Prostate gland (tissue), 2 donors: ENCODE measurements around the gene CAMK2B. TPM values are rescaled to one million over a fixed set of nuclear protein-coding genes. Genes with fewer than 3 reads are reported as not detected.
"Not testable (repeated sequence)": the region's sequence is repeated elsewhere in the genome, so short reads cannot be mapped to it uniquely, and the experiment has no call there.

Source experiments
- DNase-seq: peaks from one replicate; pipeline ENCODE4 v3.0.0-alpha.2; 2019; ENCODE audit warnings: low spot score
- H3K27ac ChIP-seq, 2 donors: fragments of 200-600 bp; sonication (generic); 2 replicates each; pipeline ENCODE4 v1.5.1; 2017 to 2019
- H3K27me3 ChIP-seq: fragments of 200-600 bp; sonication (generic); replicated peaks from 2 replicates; pipeline ENCODE4 v1.5.1; 2019; ENCODE audit not compliant: insufficient read depth
- H3K36me3 ChIP-seq, 2 donors: fragments of 200-600 bp; sonication (generic); 1 replicate in 1 of 2; 2 replicates in 1 of 2; pipeline versions ENCODE4 v1.5.1 to v1.8.1; 2017 to 2019
- H3K4me1 ChIP-seq: fragments of 200-600 bp; sonication (generic); replicated peaks from 2 replicates; pipeline ENCODE4 v1.5.1; 2019
- H3K4me3 ChIP-seq, 2 donors: fragments of 200-600 bp; sonication (generic); 2 replicates each; pipeline ENCODE4 v1.5.1; 2017 to 2019
- H3K9me3 ChIP-seq: fragments of 200-600 bp; sonication (generic); 2 replicates; pipeline ENCODE4 v1.5.1; 2017
- POLR2A ChIP-seq: fragments of 450-650 bp; IDR thresholded peaks from one replicate; pipeline ENCODE4 v1.6.1; 2016; ENCODE audit warnings: antibody characterized with exemption, mild to moderate bottlenecking
- POLR2AphosphoS5 ChIP-seq: sonication (generic); formaldehyde crosslinking; IDR thresholded peaks from one replicate; pipeline ENCODE4 v1.6.1; 2017; ENCODE audit warnings: antibody characterized with exemption
- WGBS: methylation state at CpG from one replicate; pipeline ENCODE4 v1.1.5; 2018; 5-methylcytosine and 5-hydroxymethylcytosine counted together
- intact Hi-C: fragments of 100-400 bp; cut with DNase I; formaldehyde crosslinking; loops from one replicate; pipeline ENCODE4 v1.14.2; 2022
- total RNA-seq, 2 donors: library from RNA; depleted of rRNA; stranded (reverse); fragments of >200 nt; gene quantifications; one replicate each; pipeline ENCODE4 v1.1.0, GENCODE V29; 2016
- TF ChIP-seq, protein P1 (sequence below), 4 experiments: fragments of 200-600 bp in 2 of 4; fragments of 450-650 bp in 2 of 4; sonication (generic) in 2 of 4; IDR thresholded peaks; 1 replicate in 3 of 4; 2 replicates in 1 of 4; pipeline ENCODE4 v1.5.1; 2016 to 2019; ENCODE audit warnings: antibody characterized with exemption in 4 of 4, mild to moderate bottlenecking in 2 of 4, moderate library complexity in 2 of 4

The CAMK2B gene
- total RNA-seq, 2 donors from 2014 or later: 5.7 to 16.9 TPM

DNA sequence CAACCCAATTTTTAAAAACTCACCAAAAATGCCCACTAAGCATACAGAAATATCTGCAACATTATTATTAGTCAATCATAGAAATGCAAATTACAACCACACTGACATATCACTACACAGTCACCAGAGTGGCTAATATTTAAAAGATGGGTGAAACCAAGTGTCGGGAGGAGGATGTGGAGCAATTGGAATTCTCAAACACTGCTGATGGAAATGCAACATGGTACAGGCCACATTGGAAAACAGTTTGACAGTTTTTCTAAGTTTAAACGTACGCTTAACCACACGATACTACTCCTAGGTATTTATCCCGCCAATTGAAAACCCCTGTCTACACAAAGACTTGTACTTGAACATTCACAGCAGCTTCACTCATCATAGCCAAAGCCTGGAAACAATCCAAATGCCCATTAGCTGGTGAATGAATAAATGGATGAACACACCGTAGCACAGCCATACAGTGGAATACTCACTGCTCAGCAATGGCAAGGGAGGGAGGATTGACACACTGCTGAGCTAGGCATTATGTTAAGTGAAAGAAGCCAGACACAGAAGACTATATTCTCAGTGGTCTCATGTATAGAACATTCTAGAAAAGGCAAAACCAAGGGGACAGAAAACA lies 152.5 kb downstream of the CAMK2B start:
- Histone ChIP-seq H3K9me3 (no peaks in the 10 kb centered on the region), H3K4me1 (no peaks in the 10 kb centered on the region), H3K36me3 (no peaks in the 10 kb centered on the region), H3K27me3 (peaks cover 5% of the 10 kb centered on the region), H3K27ac (no peak overlapping the region), H3K4me3 (no peak overlapping the region)
- TF ChIP-seq, protein P1, sequence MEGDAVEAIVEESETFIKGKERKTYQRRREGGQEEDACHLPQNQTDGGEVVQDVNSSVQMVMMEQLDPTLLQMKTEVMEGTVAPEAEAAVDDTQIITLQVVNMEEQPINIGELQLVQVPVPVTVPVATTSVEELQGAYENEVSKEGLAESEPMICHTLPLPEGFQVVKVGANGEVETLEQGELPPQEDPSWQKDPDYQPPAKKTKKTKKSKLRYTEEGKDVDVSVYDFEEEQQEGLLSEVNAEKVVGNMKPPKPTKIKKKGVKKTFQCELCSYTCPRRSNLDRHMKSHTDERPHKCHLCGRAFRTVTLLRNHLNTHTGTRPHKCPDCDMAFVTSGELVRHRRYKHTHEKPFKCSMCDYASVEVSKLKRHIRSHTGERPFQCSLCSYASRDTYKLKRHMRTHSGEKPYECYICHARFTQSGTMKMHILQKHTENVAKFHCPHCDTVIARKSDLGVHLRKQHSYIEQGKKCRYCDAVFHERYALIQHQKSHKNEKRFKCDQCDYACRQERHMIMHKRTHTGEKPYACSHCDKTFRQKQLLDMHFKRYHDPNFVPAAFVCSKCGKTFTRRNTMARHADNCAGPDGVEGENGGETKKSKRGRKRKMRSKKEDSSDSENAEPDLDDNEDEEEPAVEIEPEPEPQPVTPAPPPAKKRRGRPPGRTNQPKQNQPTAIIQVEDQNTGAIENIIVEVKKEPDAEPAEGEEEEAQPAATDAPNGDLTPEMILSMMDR (IDR thresholded peaks at IDR 0.05): no peak
- intact Hi-C loops: no loop called here
- 76% methylated on average over 6 of the region's 6 CpGs for WGBS
- no peak for DNase-seq

DNA sequence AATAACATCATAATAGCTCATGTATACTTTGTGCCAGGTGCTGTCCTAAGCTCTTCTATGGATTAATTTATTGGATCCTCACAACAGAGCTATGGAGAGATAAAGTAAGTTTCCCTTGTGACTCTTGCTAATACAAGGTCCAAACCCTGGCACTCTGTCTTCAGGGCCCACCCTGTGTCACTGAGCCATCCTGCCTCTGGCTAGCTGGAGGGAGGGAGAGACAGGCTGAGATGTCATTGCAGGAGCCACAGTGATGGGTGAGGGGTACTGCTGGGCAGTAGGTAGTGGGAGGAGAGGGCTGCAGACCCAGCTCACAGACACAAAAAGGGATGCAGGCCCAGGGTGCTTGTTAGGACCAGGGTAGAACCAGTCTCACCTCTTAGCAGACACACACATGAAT lies 153.0 kb downstream of the CAMK2B start:
- H3K9me3 ChIP-seq: no peaks in the 10 kb centered on the region
- peaks cover 5% of the 10 kb centered on the region for H3K27me3 ChIP-seq
- H3K36me3 ChIP-seq: no peaks in the 10 kb centered on the region
- intact Hi-C loops: no loop called here
- H3K27ac ChIP-seq: no peak overlapping the region
- TF ChIP-seq, protein P1 (IDR thresholded peaks at IDR 0.05): no peak
- TF ChIP-seq POLR2AphosphoS5 (no peak), POLR2A (no peak)
- H3K4me1 ChIP-seq: no peaks in the 10 kb centered on the region
- DNase-seq: no peak
- H3K4me3 ChIP-seq: no peak overlapping the region

DNA sequence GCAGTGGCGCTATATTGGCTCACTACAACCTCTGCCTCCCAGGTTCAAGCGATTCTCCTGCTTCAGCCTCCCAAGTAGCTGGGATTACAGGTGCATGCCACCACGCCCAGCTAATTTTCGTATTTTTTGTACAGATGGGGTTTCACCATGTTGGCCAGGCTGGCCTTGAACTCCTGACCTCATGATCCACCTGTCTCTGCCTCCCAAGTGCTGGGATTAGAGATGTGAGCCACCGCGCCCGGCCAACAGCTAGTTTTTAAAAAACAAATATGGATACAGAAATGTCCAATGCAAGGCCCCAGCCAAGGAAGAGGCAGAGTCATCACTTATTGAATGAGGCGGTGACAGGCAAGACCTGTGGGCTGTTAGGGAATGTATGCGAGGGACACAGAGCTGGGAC lies 153.5 kb downstream of the CAMK2B start:
- H3K27me3 ChIP-seq, H3K27ac ChIP-seq, H3K4me3 ChIP-seq, H3K36me3 ChIP-seq, intact Hi-C loops, H3K4me1 ChIP-seq, H3K9me3 ChIP-seq, DNase-seq: not testable (repeated sequence)
- 95% methylated on average over 9 of the region's 9 CpGs for WGBS

DNA sequence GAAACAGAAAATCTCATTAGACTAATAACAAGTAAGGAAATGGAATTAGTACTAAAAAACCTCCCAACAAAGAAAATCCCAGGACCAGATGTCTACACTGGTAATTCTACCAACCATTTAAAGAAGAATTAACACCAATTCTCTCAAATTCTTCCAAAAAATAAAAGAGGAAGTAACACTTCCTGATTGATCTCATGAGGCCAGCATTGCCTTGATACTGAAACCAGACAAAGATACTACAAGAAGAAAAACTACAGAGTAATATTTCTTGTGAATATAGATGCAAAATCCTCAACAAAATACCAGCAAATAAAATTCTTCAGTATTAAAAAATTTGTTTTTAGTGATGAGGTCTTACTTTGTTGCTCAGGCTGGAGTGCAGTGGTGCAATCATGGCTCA lies 157.5 kb downstream of the CAMK2B start:
- Histone ChIP-seq H3K36me3 (no peaks in the 10 kb centered on the region), H3K4me3 (no peak overlapping the region), H3K27ac (no peak overlapping the region), H3K9me3 (no peaks in the 10 kb centered on the region), H3K4me1 (no peaks in the 10 kb centered on the region), H3K27me3 (no peaks in the 10 kb centered on the region)
- intact Hi-C loops: no loop called here
- TF ChIP-seq, protein P1 (IDR thresholded peaks at IDR 0.05): no peak
- TF ChIP-seq POLR2AphosphoS5 (no peak), POLR2A (no peak)
- DNase-seq: no peak

Other genes with a start within 250 kb of the CAMK2B start
- 10 to 100 TPM; 63.7 to 80.7 TPM for gene POLM, start 243.1 kb downstream of the CAMK2B start, total RNA-seq
- 100 to 1,000 TPM in 1 of 2 donors, 10 to 100 TPM in 1; 40.4 to 219 TPM for gene AEBP1, start 221.2 kb downstream of the CAMK2B start, total RNA-seq
- gene POLD2, start 202.0 kb downstream of the CAMK2B start, total RNA-seq: 10 to 100 TPM; 53.1 to 65.9 TPM
- not detected for gene MYL7, start 184.3 kb downstream of the CAMK2B start, total RNA-seq
- gene GCK, start 136.2 kb downstream of the CAMK2B start, total RNA-seq: 1 to 10 TPM in 1 of 2 donors, under 1 TPM in 1; 0.91 to 2.7 TPM
- gene YKT6, start 124.6 kb downstream of the CAMK2B start, total RNA-seq: 10 to 100 TPM; 63.5 to 68.4 TPM
- 10 to 100 TPM; 55.2 to 55.9 TPM for gene NUDCD3, start 165.1 kb upstream of the CAMK2B start, total RNA-seq
- gene NPC1L1, start 215.7 kb upstream of the CAMK2B start, total RNA-seq: under 1 TPM; 0.11 to 0.23 TPM
- gene DDX56, start 248.3 kb upstream of the CAMK2B start, total RNA-seq: 10 to 100 TPM; 52.9 to 60.6 TPM